H54 (cell line): ENCODE data around the gene E2F2.

Source experiments
- DNase-seq: peaks from one replicate; pipeline ENCODE4 v3.0.0; 2011; ENCODE audit warnings: low spot score, mixed read lengths; ENCODE audit not compliant: insufficient read length
- FAIRE-seq: peaks from 3 replicates; lab custom pipeline; 2011; peaks lifted over from hg19 to GRCh38; lab: Jason Lieb, UNC
- POLR2A ChIP-seq: IDR thresholded peaks from 2 replicates; pipeline ENCODE4 v1.6.1; 2011; ENCODE audit warnings: low read depth, mild to moderate bottlenecking, low read length

The E2F2 gene

DNA sequence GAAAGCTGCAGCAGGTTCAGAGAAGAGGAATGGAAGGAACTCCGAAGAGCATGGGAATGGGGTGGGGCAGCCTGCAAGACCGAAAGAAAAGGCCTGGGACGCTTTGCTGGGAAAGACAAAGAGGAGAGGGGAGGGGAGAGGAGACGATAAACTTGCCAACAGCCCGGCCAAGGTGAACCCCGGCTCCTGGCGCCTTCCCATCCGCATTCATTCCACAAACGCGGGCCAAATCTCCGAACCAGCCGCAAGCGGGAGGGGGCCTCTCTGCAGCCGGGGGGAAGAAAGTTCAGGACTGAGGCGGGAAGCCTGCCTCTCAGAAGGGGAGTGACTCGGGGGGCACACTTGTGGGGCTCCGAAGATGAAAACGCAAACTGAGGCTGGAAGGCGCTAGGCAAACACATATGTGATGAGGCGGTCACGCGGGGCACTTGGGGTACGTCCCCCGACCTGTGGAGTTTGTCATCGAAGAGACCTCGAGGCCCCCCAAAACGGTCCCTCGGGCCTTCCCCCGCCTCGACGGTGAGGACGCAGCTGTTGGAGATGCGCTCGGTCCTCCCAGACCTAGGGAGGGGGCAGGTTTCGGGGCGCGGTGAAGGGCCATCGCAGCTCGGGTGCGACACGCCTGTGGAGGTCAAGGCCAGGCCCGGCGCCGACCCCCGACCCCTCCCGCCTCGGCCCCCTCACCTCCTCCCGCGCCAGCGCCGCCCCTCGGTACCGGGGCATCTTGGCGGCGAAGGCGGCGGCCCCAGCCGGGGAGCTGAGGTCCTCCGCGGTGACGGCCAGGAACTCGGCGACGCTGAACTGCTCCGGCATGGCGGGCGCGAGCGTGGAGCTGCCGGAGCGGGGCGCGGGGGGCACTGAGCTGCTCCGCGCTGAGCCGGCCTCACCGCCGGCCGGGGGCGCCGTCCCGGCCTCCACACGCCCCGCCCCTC, 47.4 kb downstream of the E2F2 start, which contains the start of gene ASAP3:
Gene ASAP3 (minus strand): TSS at position 859 of the 932 bp plus-strand sequence. CDS start 46 bp downstream, at position 813.
- no peak for DNase-seq
- peak; percentile 74 for TF ChIP-seq POLR2A
- FAIRE-seq: no peak

DNA sequence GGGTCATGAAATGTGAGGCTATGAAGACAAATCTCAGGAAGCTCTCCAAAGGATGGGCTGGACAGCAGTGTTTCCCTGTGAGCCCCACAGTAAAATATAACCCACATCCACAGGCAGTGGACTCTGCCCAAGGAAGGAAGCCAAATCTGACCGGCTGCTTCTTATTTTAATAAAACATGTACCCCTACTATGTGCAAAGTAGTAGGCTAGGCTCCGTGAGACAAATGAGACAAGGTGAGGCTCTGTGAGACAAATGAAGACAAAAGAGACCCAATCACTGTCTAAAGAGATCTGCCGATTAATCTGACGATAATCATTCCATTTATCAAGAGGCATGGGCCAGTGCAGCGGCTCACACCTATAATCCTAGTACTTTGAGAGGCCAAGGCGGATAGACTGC, 49.1 kb downstream of the E2F2 start:
- TF ChIP-seq POLR2A: no peak
- DNase-seq (no peak), FAIRE-seq (no peak)

DNA sequence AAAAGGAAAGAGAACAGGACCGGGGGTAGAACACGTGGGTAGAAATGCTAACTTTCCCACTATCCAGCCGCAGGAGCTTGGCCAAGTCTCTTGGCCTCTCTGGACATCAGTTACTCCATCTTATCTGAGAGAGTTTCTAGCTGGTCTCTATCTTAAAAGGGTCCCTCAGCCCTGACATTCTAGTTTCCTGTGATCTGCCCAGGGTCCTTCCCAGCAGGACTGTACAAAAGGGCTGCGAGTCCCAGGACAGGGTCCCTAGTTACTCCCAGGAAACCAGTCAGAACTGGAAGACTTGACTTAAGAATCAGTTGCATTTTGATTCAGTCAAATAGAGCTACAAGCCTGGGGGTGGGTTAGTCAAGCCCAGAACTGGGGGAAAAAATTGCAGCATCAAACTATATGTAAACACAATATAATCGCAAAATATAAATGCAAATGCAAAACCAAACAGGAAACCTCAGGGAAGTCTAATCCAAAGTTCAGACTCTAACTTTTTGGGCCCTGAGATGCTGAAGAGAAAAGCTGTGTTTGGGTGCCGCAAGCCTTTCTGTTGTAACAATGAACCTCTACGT, 49.9 kb downstream of the E2F2 start:
- no peak for DNase-seq
- TF ChIP-seq POLR2A: no peak
- no peak for FAIRE-seq

DNA sequence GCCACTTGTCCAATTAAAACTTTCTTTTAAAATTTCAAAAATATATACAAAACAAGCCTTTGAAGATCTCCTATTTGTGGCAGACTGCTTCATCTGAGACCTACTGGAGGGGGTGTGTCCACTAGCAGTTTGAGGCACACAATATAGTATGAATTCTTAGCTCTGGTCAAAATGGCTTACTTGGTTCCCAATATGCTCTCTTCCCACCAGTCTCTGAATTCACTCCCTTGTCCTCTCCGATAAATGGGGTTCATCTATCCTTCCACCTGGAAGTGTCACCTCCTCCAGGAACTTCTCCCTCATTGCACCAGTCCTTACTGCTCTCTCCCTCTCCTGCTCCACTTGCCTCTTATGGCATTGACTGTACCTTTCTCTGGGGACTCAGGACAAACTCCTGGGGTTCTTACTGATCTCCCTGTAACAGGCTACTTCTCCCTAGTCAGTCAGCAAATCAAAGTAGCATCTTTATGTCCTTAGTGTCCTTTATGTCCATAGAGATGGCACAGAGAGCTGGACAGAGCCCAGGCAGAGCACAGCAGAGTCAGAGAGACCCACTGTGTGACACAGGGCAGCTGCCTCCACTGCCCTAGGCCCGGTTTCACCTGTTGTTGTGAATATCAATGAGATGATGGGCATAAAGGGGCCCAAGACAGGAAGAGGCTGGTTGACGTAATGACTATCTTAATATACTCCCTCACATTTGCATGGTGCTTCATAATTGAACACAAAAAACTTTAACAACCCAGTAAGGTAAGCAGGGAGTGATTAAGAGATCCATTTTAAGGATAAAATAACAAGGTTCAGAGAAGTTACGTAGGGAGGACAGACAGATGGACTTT, 50.6 kb downstream of the E2F2 start:
- TF ChIP-seq POLR2A: no peak
- DNase-seq (no peak), FAIRE-seq (no peak)

DNA sequence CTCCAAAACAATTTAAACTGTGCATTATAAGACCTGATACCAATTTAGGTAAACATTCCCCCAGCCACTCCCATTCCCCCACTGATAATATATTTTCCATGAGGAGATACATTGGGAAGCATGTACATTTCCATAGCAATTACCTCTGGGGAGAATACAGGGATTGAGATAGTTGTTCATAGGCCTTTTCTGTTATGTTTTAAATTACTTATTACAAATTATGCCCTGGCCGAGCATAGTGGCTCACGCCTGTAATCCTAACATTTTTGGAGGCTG, 51.4 kb downstream of the E2F2 start:
- FAIRE-seq (no peak), DNase-seq (no peak)
- no peak for TF ChIP-seq POLR2A

DNA sequence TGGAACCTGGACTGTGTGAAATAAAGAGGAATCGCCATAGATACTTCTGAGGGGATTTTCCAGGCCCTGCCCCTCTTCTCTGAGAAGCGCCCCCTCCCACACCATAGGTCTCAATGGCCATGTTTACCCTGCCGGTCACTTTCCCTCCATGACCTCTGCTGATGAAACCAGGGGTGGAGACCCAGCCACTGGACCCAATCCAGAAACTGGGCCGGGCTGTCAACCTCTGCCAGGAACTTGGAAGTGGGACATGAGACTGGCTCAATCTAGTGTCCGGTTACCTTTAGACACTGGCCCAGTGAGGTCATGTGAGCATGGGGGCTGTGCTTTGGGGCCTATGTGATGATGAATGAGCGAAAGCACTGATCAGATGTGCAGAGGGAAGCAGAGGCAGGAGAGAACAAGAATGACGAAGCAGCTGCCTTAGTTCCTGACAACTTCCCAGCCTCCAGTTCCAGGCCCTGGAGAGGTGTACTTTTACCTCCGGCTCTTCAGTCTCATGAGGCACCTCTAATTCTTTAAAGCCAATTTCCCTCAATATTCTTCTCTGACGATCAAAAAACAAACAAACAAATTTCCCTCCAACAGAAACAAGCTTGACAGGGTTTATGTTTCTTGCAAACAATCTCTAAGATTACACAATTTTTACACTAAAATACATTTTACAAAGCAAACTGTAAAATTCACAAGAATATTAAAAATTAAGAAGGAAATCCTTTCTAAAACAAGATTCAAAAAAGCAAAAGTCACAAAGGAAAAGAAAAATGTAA, 52.0 kb downstream of the E2F2 start:
- FAIRE-seq (no peak), DNase-seq (peak; percentile 36)
- no peak for TF ChIP-seq POLR2A

DNA sequence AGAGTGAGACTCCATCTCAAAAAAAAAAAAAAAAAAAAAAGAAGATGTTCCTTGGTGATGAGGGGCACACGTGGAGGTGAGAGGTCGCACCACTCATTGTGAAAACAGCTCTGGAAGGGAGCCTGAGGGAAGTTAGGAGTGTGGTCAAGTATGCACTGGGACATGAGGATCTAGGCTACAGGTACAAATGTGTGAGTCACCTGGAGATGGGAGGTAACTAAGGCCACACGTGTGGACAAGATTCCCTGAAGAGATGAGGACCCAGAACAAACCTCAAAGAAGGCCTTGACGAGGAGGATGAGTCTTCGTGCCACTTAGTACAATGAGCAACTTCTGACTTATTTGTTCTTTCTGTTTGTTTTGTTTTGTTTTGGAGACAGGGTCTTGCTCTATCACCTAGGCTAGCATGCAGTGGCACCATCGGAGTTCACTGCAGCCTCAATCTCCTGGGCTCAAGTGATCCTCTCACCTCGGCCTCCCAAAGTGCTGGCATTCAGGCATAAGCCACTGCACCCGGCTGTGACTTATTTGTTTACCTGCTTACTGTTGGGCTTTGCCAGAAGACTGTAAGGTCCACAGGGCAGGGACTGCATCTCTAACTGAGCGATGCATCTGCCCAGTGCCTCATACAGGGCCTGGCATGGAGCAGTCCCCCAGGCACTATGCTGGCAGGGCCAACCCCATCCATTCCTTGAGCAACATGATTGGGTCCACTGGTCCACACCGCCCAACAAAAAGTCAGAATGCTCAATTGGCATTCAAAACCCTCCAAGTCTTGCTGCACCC, 53.5 kb downstream of the E2F2 start:
- DNase-seq (no peak), FAIRE-seq (no peak)
- no peak for TF ChIP-seq POLR2A

DNA sequence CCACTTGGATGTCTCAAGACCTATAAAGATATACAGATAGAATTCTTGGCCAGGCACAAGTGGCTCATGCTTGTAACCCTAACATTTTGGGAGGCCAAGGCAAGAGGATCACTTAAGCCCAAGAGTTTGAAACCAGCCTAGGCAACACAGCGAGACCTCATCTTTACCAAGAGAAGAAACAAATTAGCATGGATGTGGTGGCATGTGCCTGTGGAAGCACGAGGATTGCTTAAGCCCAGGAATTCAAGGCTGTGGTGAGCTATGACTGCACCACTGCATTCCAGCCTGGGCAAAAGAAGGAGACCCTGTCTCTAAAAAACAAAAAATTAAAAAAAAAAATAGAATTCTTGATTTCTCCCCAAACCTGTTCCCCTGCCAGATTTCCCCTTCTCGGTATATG, 55.4 kb downstream of the E2F2 start:
- no peak for FAIRE-seq
- TF ChIP-seq POLR2A: no peak
- DNase-seq: no peak

DNA sequence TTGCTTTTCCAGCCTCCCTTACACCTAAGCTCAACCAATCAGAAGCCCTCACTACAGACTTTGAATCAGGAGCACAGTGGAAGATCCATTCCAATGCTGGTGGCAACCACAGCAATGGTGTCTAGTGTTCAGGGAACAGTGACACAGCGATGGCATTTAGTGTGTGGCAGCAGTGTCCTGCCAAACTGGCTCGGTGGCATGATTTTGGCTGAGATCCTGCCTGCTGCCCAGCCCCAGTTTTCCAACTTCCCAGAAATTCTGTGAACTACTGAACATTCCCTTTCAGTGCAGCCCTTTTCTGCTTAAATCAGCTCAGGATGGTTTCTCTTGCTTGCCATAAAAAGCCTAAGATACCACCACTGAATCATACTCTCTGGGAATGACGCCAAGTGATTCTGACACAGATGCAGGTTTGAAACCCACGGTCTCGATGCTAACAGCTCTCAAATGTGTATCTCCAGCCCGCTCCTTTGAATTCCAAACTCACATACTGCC, 55.9 kb downstream of the E2F2 start:
- no peak for TF ChIP-seq POLR2A
- FAIRE-seq (peak; percentile 64), DNase-seq (peak; percentile 33)

DNA sequence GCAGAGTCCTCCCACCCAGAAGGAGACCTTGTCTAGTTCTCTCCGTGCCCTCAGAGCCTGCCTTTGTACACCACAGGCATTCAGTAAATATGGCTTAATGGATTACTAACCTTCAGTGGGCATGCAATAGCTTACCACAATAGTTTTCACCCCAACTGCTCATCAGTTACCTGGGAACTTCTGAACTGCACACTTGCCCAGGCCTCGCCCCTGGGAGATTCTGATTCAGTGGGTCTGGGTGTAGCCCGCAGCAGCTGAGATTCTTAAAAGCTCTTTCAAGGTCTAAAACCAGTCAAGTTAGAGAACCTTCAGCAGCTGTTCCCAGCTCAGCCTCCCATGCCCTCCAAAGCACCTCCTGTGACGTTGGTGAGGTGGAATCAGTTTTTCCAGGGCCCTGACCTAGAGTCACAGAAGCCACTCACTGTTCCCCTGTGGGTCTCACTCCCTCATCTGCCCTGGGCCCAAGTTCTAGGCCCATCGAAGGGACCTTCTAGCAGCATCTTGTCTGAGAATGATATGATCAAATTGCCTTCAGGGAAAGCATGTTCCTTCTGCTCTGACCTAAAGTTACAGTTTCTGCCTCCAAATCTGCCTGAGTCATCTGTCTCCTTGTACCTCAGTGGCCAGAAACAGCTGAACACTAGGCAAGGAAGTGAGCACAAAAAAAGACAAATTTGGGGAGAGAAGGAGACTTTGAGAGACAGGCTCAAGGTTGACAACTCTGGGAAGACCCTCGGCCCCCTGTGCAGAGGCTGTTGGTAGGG, 57.8 kb downstream of the E2F2 start:
- FAIRE-seq (no peak), DNase-seq (no peak)
- TF ChIP-seq POLR2A: no peak

DNA sequence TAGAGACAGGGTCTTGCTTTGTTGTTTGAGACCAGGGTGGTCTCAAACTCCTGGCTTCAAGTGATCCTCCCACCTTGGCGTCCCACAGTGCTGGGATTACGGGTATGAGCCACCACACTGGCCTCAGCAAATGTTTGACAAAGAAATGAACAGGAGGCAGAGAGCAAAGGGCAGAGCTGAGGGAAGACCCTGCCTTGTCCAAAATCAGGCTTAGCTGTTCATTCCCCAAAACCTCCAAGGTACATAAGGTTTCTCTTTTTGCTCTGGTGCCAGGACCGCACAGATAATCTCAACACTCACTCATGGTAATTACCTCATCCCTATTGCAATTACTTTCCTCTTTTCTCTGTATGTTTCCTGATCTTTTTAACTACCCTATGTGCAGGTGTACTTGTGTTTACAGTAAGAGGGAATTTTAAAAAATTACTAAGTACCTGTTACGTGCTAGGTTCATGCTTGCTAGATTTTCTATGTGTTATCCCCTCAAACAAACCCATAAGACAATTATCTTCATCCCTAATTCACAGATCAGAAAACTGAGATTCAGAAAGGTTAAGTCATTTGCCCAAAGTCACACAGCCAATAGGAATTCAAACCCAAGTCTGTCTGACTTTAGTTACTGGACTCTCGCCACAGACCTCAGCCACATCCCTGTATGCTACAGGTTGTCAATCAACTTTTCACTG, 58.5 kb downstream of the E2F2 start:
- no peak for TF ChIP-seq POLR2A
- no peak for FAIRE-seq
- DNase-seq: no peak
